Fibroblast of skin of abdomen (primary cell): ENCODE measurements around the gene GTF3C5.

Experiments used
- DNase-seq: peaks from one replicate; pipeline ENCODE4 v3.0.0-alpha.2; 2013

GTF3C5 gene

DNA sequence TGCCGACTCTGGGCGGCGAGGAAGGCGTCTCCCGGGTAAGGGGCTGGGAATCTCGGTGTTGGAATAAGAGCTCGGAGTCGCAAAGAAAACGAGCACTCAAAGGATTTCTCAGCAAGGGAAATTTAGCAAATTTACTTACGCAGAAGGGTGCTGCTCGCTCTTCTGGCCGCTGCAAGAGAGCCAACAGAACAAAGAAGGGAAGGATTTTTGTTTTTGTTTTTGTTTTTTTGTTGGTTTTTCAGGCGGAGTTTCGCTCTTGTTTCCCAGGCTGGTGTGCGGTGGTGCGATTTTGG lies 279 bp downstream of the GTF3C5 start:
- DNase-seq = no peak

DNA sequence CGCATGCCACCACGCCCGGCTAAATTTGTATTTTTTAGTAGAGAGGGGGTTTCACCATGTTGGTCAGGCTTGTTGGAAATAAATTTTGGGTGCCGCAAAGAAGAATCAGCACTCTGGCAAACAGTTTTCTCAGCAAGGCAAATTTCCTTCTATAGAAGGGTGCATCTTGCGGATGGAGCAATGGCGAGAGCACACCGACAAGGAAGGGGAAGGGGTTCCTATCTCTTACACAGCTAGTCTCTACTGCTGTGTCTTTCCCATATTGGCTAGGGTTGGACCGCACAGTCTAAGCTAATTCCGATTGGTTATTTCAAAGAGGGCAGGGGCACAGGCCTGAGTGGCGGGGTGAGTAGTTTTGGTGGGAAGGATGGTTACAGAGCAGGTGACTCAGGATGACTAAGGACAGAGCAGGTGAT lies 707 bp downstream of the GTF3C5 start:
- DNase-seq = no peak

DNA sequence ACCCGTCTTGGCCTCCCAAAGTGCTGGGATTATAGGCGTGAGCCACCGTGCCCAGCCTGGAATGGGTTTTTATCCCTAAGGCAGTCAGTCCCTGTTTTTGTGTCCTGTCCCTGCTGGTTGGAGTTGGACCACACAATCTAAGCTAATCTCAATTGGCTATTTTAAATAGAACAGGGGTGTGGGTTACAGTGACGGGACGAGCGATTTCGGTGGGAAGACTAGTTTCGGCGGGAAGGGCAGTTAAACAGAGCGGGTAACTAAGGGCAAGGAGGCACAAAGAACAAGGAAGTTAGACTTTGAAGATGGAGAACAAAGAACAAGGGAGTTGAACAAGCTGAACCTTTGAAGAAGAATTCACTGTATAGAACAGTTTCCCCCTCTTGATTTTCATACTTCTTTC lies 1.4 kb downstream of the GTF3C5 start:
- DNase-seq = no peak

DNA sequence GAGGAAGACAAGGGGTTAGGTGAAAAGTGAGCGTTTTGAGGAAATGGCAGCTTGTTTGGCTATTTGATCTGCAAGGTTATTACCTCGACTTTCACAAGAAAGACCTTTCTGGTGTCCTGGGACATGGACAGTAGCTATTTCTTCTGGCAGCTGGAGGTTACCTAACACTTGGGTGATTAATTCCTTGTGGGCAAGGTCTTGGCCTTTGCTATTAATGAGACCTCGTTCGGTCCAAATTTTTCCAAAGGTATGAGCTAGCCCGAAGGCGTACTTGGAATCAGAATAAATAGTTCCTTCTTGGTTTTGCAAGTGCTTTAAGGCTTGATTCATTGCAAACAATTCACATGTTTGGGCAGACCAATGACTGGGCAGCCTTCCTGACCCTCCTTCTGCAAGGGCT lies 4.9 kb downstream of the GTF3C5 start:
- no peak for DNase-seq

DNA sequence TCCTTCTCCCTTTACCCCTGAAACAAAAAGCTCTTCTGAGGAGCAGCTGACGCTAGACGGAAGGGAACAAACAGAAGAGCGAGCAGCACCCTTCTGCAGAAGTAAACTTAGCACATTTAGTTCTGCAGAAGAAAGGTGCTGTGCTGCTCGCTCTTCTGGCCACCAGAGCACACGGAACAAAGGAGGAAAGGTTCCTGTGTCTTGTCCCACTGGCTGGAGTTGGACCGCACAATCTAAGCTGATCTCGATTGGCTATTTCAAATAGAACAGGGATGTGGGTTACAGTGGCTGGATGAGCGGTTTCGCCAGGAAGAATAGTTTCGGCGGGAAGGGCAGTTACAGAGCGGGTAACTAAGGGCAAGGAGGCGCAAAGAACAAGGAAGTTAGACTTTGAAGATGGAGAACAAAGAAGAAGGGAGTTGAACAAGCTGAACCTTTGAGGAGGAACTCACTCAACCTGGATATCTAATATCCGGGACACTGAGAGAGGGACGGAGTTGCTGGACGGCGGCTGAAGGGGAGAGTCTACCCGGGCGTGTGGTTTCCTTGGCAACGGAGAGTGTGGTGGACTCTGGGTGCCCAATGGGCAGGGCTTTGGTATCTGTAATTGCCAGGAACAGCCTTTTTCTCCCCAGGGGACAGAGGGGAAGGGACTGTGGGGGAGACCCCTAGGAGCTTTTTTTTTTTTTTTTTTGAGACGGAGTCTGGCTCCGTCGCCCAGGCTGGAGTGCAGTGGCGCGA lies 7.1 kb downstream of the GTF3C5 start:
- DNase-seq = no peak

DNA sequence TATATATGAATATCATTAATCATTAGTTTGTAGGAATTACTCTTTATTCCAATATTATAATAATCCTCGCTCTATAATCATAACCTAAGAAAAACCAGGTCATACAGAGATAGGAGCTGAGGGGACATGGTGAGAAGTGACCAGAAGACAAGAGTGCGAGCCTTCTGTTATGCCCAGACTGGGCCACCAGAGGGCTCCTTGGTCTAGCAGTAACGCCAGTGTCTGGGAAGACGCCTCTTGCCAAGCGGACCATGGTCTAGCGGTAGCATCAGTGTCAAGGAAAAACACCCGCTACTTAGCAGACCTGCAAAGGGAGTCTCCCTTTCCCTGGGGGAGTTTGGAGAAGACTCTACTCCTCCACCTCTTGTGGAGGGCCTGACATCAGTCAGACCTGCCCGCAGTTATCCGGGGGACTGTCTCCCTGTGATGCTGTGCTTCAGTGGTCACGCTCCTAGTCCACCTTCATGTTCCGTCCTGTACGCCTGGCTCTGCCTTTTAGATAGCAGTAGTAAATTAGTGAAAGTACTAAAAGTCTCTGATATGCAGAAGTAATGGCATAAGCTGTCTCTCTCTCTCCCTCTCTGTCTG lies 10.2 kb downstream of the GTF3C5 start:
- DNase-seq = peak; percentile 48

DNA sequence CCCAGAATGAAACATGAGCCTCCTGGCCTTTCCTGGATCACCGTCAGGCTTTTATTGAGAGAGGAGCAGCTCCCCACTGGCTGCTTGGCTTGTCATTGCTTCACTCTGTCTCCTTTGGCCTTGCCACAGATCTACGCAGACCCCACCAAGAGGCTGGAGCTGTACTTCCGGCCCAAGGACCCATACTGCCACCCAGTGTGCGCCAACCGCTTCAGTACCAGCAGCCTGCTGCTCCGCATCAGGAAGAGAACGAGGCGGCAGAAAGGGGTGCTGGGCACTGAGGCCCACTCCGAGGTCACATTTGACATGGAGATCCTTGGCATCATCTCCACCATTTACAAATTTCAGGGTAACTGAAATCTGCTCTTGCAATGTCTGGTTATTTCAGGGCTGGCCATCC lies 11.2 kb downstream of the GTF3C5 start:
- DNase-seq = no peak

DNA sequence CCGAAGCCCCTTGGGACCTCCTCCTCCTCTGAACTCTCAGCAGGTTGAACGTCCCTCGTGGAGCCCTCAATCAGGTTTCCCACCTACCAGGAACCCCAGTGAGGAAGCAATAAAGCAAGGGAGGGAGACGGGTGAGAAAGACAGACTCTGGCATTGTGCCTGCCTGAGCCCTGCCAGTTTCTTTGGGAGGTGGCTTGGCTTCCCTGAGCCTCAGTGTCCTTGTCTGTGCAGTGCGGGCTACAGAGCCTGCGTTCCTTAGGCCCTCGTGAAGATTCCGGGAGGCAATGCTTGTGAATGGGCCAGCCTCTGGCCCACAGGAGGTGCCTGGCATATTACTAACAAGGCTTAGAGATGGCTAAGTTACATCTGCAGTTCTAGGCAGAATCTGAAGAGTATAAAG lies 11.9 kb downstream of the GTF3C5 start:
- DNase-seq = no peak

DNA sequence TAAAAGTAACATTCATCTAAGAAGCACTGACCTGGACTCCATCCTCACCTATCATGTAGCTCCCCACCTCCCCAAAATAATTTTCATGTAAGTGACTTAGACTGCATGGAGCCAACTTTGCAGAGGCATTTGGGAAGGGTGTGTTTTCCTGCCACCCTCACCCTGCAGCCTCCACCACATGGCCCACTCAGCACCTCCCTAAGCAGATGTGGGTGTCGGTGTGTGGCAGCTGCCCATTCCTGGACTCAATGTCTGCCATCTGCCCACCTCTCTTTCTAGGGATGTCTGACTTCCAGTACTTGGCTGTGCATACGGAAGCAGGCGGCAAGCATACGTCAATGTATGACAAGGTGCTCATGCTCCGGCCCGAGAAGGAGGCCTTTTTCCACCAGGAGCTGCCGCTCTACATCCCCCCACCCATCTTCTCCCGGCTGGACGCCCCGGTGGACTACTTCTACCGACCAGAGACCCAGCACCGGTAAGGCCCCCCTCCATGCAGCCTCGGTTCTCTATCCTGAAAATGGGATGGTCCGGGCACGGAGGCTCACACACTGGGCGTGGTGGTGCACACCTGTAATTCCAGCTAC lies 12.7 kb downstream of the GTF3C5 start:
- DNase-seq = no peak

DNA sequence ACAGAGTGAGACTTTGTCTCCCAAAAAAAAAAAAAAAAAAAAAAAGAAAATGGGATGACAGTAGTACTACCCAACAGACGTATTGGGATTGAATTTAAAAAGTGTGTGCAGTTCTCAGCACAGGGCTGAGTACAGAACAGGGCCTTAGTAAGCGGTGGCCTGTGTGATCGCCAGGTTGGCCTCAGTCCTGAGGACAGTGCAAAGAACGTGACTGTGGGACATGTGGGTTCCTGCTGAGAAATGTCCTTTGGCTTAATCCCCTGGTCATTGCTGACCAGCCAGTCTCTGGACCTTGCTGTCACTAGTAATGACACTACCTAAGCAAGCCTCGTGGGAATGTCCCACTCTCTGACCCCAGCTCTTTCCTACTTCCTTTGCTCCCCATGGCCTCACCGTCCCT lies 13.3 kb downstream of the GTF3C5 start:
- DNase-seq = no peak

DNA sequence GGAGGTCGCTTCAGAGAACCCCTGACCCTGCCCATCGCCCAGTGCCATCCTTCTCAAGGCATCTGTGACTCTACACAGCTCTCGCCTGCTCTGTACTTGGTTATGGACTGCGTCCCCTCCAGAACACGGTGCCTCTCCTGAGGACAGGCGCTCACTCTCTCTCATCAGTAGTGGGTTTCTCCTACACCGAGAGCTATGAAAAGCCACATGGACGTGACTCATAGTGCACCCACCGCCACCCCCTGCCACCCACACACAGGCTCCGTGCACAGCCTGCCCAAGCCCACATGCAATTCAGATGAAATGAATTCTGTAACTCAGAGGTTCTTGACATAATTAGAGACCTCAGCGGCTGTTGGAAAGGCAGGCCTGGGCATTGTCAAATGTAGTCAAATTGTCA lies 13.9 kb downstream of the GTF3C5 start:
- DNase-seq = no peak

DNA sequence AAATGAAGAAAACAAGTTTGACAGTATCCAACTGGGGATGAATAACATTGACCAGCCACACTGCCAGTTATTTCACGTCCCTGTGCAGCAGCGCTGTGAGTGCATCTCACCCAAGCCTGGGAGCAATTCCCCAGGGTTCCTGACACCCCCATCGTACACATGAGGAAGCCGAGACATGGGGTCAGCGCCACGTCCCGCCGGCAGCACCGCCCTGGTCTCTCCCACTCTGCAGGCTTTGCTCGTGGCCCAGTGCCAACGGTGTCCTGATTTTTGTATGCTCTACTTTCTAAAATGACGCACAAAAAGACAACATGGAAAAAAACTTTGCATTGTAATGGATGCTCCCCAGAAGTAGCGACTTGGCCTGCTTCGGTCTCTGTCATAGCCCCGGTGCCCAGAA lies 14.3 kb downstream of the GTF3C5 start:
- DNase-seq = no peak

DNA sequence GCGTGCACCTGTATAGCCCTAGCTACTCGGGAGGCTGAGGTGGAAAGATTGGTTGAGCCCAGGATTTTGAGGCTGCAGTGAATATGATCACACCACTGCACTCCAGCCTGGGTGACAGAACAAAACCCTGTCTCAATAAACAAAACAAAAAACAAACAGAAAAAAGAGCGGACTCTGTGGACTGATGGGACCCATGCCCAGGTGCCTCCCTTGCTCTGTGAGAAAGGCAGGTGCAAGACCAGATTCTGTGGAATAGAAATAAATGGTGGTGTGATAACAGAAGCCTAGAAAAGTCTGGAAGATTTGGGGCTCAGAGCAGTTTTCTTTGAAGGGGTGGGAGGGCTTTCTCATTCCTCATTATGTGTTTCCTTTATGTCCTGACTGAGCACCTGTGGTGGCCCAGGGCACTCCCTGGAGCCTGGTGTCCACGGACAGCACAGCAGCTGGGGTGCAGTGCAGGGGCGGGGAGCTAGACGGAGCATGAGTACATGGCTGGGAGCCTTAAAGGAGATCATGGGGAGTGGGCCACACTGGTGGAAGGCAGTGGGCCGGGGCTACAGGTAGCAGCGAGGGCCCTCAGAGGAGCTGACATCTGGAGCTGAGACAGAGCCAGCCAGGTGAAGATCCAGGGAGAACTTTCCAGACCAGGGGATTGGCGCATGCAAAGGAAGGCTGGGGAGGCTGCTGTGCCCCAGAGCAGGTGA lies 15.6 kb downstream of the GTF3C5 start:
- no peak for DNase-seq

DNA sequence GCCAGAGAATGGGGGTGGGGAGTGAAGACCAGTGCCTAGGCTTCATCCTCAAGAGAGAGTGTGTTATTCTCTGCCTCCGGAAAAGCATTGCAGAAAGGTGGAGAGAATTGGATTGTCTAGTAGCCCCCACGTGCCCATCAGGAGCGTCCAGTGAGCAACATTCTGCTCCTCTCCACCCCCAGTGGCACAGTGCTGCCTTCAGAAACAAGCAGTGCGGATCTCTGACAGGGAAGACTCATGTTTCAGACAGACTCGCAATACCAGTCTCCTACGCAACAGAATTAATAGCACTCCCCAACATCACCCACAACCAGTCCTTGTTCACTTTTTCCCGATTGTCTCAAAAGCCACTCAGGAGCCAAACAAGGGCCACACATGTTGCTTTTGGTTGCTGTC lies 16.1 kb downstream of the GTF3C5 start:
- DNase-seq = no peak

DNA sequence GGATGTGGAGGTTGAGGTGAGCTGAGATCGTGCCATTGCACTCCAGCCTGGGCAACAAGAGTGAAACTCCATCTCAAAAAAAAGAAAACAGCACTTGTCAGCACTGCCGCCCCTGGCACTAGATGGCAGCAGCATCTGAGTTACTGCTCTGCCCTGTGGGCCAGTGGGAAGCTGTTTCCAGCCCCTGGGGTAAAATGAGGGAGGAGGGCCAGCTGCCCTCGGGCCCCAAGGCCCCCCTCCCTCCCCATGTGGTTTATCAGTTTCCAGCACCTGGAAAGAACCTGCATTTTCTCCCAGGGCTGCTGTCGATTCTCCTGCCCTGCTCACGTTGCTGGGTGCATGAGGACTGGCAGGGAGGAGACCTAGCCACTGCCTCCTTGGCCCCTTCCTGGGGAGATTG lies 17.8 kb downstream of the GTF3C5 start:
- DNase-seq = peak; percentile 20

DNA sequence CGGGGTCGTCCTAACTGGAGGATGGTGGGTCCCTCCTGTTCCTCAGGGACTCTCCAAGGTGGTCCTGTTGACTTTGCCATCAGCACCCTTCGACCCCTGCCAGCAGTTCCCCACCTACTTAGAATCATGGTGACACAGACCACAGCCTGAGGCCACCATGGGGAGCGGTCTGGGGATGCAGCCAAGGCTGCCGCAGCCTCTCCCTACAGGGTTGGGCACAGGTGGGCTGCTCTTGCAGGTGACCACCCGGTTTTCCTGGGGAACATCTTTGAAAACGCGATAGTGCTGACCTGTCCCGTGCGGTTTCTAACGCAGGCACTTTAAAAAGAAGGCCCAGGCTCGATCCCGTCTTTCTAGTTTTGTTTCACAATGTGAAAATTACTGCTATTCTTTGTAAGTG lies 18.2 kb downstream of the GTF3C5 start:
- DNase-seq = no peak

DNA sequence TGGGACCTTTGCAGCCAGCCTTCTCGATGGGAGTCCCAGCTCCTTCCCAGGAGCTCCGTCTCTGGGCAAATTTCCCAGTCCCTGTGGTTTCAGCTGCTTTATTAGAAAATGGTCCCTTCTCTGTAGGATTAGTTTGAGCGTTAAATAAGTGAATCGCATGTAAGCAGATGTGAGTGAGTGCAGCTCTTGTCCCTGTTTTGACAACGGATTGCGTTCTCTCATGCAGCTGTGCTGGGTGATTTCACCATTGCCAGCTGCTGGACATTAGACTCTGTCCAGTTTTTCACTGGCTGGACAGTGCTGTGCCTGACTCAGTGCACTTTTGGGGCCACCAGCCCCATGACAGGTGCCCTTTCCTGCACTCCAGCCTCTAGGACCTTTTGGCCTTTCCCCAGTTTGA lies 19.3 kb downstream of the GTF3C5 start:
- peak; percentile 50 for DNase-seq

DNA sequence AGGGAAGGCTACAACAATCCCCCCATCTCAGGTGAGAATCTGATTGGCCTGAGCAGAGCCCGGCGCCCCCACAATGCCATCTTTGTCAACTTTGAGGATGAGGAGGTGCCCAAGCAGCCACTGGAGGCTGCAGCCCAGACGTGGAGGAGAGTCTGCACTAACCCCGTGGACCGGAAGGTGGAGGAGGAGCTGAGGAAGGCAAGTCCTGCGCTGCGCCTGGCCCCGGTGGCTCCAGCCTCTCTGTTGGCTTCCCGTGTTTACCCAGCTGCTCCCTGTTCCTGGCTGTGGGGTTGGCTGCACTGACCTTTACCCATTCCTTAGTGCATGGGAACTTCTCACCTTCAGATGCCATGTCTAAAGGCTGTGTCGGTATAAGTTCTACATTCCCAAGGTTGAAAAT lies 20.0 kb downstream of the GTF3C5 start:
- no peak for DNase-seq

DNA sequence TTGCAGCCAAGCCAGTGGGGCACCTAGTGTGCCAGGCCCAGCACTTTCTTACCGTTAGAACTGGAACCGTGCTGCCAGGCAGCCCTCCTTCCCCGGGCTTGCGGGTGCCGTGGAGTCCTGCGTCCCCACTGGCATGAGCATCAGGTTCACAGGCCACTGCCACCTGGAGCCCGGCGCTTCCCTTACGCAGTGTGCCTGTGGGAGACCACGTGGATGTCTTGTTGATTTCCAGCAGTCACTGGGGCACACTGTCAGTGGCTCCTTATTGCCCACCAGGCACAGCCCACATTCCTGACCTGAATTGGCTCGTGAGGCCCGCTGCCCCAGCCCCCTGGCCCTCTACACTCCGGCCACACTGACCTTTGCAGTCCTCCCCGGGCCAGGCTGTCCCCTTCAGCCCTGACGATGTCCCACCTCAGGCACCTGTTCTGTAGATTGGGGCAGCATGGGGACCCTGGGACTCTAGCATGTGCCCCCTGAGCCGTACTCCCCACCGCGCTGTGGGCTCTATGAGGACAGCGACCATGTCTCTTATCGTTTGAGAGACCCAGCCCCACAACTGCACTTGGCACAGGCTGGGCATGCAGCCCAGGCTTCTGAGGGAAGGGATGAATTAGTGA lies 20.6 kb downstream of the GTF3C5 start:
- no peak for DNase-seq

DNA sequence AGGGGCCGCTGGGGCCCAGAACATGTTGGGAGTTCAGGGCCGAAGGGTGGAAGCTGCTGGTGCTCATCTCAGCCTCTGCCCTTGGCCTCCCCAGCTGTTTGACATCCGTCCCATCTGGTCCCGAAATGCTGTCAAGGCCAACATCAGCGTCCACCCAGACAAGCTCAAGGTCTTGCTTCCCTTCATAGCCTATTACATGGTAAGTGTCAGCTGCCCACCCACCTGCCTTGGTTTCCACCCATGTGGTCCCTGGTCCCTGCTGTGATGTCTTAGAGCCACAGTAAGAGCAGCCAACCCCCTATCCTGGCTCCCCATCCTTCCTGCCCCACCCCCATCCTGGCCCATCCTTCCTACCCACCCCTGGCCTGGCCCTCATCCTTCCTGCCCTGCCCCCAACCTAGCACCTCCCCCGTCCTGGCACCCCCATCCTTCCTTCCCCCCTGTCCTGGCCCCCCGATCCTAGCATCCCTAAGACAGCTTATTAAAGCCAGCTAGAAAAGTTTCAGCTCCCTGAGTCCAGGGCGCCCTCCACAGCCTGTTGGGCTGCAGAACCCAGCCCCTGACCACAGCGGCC lies 21.3 kb downstream of the GTF3C5 start:
- no peak for DNase-seq

DNA sequence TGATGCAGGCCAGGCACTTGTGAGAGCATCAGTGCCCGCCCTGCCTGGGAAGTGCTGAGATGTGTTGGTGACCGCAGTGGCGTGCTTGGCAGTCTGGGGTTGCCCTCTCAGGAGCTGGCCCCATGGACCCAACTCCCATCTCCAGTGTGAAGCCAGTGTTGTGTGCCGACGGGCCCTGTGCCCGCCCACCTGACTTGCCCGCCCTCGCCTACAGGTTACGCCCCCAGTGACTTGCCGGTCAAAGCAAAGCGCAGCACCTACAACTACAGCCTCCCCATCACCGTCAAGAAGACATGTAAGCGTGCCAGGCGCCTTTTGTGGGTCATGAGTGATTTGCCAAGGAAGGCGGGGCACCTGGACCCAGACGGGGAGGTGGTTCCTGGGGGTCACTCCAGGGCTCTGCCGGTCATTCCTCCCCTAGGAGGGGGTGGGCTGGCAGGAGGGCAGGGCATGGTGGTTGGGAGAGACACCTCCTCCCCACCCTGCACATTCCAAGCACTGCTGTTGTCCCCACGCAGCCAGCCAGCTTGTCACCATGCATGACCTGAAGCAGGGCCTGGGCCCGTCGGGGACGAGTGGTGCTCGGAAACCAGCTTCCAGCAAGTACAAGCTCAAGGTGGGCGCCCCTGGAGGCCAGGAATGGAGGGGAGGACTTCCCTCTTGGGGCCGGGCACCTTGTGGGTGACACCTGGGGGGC lies 23.5 kb downstream of the GTF3C5 start:
- DNase-seq = no peak

DNA sequence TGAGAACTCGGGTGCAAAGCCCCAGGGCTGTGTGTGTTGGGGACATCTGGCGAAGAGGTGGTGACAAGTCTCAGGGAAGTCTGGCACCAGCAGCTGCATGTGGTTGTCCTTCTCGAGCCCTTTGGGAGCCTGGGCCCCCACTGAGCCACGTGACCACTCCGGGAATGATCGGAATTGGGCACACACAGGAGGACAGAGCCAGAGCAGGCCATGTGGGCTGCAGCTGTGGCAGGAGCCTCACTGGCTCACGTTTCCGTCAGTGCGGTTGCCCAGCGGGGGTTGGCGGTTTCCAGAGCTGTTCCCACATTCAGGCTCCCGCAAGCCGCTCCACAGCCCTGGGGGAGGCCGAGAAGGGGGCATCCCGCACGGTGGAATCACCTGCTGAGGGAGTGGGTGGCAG lies 24.2 kb downstream of the GTF3C5 start:
- peak; percentile 93 for DNase-seq
